Activated T-cell treated with anti-CD3 and anti-CD28 coated beads, Interleukin-2, amount 50 U/mL, for 24 hours (primary cell): ENCODE measurements around the gene AKR1C3.

ENCODE experiments used
- DNase-seq: peaks from one replicate; pipeline ENCODE4 v3.0.0-alpha.2; 2020
- H3K27ac Mint-ChIP-seq: 2 replicates; pipeline ENCODE4 v1.8.0; 2020; ENCODE audit warnings: mild to moderate bottlenecking, mixed read lengths
- H3K27me3 Mint-ChIP-seq: 2 replicates; pipeline ENCODE4 v1.8.0; 2020; ENCODE audit warnings: mixed read lengths
- H3K36me3 Mint-ChIP-seq: 2 replicates; pipeline ENCODE4 v1.8.0; 2020; ENCODE audit warnings: low read depth, mixed read lengths
- H3K4me1 Mint-ChIP-seq: 2 replicates; pipeline ENCODE4 v1.8.0; 2020; ENCODE audit warnings: low read depth, mixed read lengths
- H3K4me3 Mint-ChIP-seq: 2 replicates; pipeline ENCODE4 v1.8.0; 2020; ENCODE audit warnings: mild to moderate bottlenecking, moderate library complexity, mixed read lengths
- H3K9me3 Mint-ChIP-seq: 2 replicates; pipeline ENCODE4 v1.8.0; 2020; ENCODE audit warnings: mixed read lengths

Gene AKR1C3

DNA sequence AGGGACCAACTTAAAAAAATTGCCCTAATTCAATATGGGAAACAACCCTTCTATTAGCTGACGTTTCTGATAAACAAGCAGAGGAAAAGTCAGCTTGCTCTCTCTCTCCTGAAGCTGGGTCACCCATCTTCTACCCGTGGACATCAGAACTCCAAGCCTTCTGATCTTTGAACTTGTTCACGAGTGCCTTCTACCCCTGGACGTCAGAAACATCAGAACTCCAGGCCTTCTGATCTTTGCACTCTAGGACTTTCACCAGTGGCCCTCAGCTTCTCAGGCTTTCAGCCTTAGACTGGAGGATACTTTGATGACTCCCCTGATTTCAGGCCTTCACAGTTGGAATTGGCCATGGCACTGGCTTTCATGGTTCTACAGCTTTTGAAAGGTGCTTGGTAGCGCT lies 48.9 kb downstream of the AKR1C3 start:
- no peaks in the 10 kb centered on the region for H3K4me1 Mint-ChIP-seq
- peaks cover 9% of the 10 kb centered on the region for H3K27me3 Mint-ChIP-seq
- DNase-seq, result no peak
- no peaks in the 10 kb centered on the region for H3K36me3 Mint-ChIP-seq
- no peak overlapping the region for H3K27ac Mint-ChIP-seq
- H3K9me3 Mint-ChIP-seq, result peaks cover 5% of the 10 kb centered on the region
- no peak overlapping the region for H3K4me3 Mint-ChIP-seq

DNA sequence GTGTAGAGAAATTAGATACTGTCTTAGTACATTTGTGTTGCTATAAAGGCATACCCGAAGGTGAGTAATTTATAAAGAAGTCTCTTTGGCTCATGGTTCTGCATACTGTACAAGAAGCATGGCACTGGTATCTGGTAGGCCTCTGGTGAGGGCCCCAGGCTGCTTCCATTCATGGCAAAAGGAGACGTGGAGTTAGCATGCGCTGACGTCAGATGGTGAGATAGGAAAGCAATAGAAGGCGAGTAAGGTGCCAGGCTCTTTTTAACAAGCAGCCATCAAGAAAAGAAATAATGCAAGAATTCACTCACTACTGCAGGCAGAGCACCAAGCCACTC lies 52.7 kb downstream of the AKR1C3 start:
- Mint-ChIP-seq H3K27me3 (no peaks in the 10 kb centered on the region), H3K9me3 (peaks cover 5% of the 10 kb centered on the region), H3K27ac (no peak overlapping the region), H3K4me1 (no peaks in the 10 kb centered on the region), H3K36me3 (no peaks in the 10 kb centered on the region), H3K4me3 (no peak overlapping the region)
- DNase-seq, result no peak

DNA sequence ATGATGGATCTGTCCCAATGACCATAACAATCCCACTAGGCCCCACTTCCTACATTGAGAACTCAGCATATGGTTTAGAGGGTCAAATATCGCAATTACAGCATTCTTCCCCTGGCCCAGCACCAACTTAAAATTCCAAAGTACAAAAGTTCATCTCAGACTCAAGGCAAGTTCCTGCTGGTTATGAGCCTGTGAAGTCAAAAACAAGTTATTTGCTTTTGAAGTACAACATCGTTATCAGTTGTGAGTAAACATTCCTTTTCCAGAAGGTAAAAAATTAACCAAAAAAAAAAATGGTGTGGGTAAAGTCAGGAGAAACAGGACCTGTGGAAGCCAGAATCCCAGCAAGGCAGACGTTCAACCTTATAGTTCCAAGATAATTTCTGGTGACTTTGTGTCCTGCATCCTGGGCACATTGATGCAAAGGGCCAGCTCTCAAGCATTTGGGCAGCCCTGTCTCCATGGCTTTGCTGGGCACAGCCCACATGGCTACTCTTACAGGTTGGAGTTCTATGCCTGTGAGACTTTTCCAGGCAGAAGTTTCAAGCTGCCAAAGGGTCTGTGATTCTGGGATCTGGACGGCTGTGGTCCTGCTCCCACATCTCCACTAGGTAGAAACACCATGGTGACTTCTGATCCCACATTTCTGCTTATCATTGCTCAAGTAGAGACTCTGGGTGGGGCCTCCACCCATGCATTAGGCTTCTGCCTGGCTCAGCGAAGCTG lies 53.2 kb downstream of the AKR1C3 start:
- Mint-ChIP-seq H3K9me3 (peaks cover 5% of the 10 kb centered on the region), H3K4me3 (no peak overlapping the region), H3K27ac (no peak overlapping the region), H3K27me3 (no peaks in the 10 kb centered on the region), H3K4me1 (no peaks in the 10 kb centered on the region), H3K36me3 (no peaks in the 10 kb centered on the region)
- no peak for DNase-seq

DNA sequence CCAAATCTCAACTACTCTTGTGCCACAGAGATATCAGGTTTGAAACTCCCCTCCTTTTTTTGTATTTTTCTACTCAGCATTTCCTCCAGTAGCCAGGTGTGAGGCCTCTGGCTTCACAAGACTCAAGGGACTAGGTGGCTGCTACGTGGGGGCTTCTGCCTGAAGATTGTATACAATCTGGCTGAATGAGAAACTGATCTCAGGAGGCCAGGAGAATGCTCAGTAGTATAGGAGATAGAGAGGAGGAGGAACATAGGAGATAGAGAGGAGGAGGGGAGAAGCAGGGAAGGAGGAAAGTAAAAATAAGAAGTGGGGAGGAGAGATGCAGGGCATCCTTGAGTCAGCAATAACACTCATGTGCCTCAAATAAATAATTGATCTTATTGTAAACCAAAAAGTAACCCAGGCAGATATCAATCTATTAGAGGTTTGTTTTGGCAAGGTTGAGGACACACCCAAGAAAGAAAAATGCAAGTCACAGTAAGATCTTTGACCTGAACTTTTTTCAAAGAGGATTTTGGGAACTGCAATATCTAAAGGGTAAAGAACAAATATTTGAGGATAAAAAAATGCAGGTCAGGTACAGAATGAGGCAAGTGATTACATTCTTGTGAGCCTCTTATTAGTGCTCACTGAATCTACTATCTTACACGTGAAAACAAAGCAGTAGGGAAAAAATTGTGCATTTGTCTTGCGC lies 53.9 kb downstream of the AKR1C3 start:
- Mint-ChIP-seq H3K9me3 (peaks cover 5% of the 10 kb centered on the region), H3K27me3 (no peaks in the 10 kb centered on the region), H3K27ac (no peak overlapping the region), H3K4me3 (no peak overlapping the region), H3K36me3 (no peaks in the 10 kb centered on the region), H3K4me1 (no peaks in the 10 kb centered on the region)
- no peak for DNase-seq

DNA sequence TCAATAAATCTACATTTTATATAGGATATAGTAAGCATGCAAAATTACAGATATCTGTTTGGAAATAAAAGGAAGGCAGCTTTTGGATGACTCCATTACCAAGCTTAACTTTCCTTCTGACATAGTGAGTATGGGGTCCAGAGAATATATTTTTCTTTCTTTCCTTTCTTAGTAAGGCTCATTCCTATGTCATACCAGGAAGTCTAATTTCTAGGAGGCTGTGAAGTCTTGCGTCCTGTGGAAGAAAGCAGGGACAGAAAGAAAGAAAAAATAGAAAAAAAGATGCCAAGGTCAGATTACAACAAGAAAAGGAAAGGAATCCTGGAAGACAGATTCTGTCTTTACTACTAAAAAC lies 54.4 kb downstream of the AKR1C3 start:
- no peak for DNase-seq
- Mint-ChIP-seq H3K4me1 (no peaks in the 10 kb centered on the region), H3K27ac (no peak overlapping the region), H3K4me3 (no peak overlapping the region), H3K27me3 (no peaks in the 10 kb centered on the region), H3K9me3 (peaks cover 5% of the 10 kb centered on the region), H3K36me3 (no peaks in the 10 kb centered on the region)

DNA sequence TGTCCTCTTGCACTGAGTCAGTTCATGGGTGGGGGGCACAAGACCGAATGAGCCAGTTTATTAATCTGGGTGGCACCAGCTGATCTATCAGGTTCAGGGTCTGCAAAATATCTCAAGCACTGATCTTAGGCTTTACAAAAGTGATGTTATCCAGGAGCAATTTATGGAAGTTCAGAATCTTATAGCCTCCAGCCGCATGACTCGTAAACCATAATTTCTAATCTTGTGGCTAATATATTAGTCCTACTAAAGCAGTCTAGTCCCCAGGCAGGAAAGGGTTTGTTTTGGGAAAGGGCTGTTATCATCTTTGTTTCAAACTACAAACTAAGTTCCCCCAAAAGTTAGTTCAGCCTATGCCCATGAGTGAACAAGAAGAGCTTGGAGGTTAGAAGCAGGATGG lies 56.9 kb downstream of the AKR1C3 start:
- no peaks in the 10 kb centered on the region for H3K36me3 Mint-ChIP-seq
- no peaks in the 10 kb centered on the region for H3K4me1 Mint-ChIP-seq
- no peaks in the 10 kb centered on the region for H3K27me3 Mint-ChIP-seq
- no peak overlapping the region for H3K4me3 Mint-ChIP-seq
- H3K9me3 Mint-ChIP-seq, result peaks cover 5% of the 10 kb centered on the region
- no peak for DNase-seq
- H3K27ac Mint-ChIP-seq, result no peak overlapping the region

DNA sequence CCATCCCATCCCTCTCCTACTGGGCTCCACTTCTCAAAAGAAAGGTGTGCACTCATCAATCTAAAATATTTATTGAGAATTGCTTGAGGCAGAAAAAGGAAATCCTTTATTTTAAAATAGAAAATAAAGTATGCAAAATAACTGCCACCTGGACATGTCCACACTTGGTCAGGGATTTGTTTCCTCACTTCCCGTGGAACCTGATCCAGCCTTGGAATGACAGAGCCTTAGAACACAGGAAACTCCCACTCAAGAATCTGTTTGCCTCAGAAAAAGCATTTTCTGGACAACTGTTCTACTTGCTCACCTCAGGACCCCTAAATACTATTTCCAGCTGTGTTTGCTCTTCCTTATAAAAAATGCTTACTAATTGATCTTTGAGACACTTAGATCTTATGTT lies 61.7 kb downstream of the AKR1C3 start:
- DNase-seq, result no peak
- Mint-ChIP-seq H3K9me3 (peaks cover 2% of the 10 kb centered on the region), H3K36me3 (no peaks in the 10 kb centered on the region), H3K27ac (no peak overlapping the region), H3K4me1 (no peaks in the 10 kb centered on the region), H3K4me3 (no peak overlapping the region), H3K27me3 (no peaks in the 10 kb centered on the region)
